GM23248 (cell line): ENCODE data around the gene PAPOLA.

Experiments used
- EZH2 ChIP-seq: fragments of 200-600 bp; sonication (generic); IDR thresholded peaks from 2 replicates; pipeline ENCODE4 v1.6.1; 2018; ENCODE audit warnings: antibody characterized with exemption, mild to moderate bottlenecking; ENCODE audit not compliant: insufficient read depth, poor library complexity, severe bottlenecking
- EZH2phosphoT487 ChIP-seq: fragments of 200-600 bp; sonication (generic); IDR thresholded peaks from 2 replicates; pipeline ENCODE4 v1.6.1; 2018; ENCODE audit warnings: antibody characterized with exemption, moderate library complexity, mild to moderate bottlenecking, low read depth; ENCODE audit not compliant: insufficient read depth

DNA sequence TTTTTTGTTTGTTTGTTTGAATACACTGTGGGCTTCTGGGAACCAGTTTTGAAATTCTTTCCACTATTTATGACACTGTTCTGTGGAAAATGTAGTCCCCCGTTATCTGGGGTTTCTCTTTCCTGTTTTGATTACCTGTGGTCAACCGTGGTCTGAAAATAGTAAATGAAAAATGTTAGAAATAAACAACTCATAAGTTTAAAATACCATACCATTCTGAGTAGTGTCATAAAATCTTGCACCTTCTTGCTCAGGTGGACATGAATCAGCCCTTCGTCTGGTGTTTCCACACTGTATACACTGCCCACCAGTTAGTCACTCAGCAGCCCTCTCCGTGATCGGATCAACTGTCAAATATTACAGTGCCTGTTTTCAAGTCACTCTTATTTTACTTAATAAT lies 5.1 kb upstream of the PAPOLA start:
- no peak for TF ChIP-seq EZH2phosphoT487
- TF ChIP-seq EZH2, result no peak
